Neural cell (in vitro differentiated cells): Measurements from ENCODE around the gene NDFIP2.

Source experiments
- EP300 ChIP-seq: fragments of 450-650 bp; conservative IDR thresholded peaks from 2 replicates; pipeline ENCODE4 v1.6.1; 2014; ENCODE audit warnings: antibody characterized with exemption, mild to moderate bottlenecking, moderate library complexity; ENCODE audit not compliant: poor library complexity, severe bottlenecking
- EZH2 ChIP-seq: fragments of 200-600, 300-800 bp; shearing (Covaris generic), sonication (generic); IDR thresholded peaks from 2 replicates; pipeline ENCODE4 v1.6.1; 2014; ENCODE audit warnings: antibody characterized with exemption, low read length, borderline replicate concordance, mild to moderate bottlenecking; ENCODE audit not compliant: insufficient read depth, poor library complexity, severe bottlenecking
- MXI1 ChIP-seq: fragments of 450-650 bp; conservative IDR thresholded peaks from 2 replicates; pipeline ENCODE4 v1.6.1; 2014; ENCODE audit warnings: antibody characterized with exemption, mild to moderate bottlenecking; ENCODE audit not compliant: poor library complexity, severe bottlenecking
- POLR2AphosphoS5 ChIP-seq: IDR thresholded peaks from 2 replicates; pipeline ENCODE4 v1.6.1; 2012
- RAD21 ChIP-seq: fragments of 450-650 bp; conservative IDR thresholded peaks from 2 replicates; pipeline ENCODE4 v1.6.1; 2014; ENCODE audit warnings: antibody characterized with exemption, mild to moderate bottlenecking, moderate library complexity
- SMC3 ChIP-seq: fragments of 450-650 bp; conservative IDR thresholded peaks from 2 replicates; pipeline ENCODE4 v1.6.1; 2014; ENCODE audit warnings: antibody characterized with exemption, mild to moderate bottlenecking, moderate library complexity; ENCODE audit not compliant: poor library complexity
- TAF1 ChIP-seq: IDR thresholded peaks from 2 replicates; pipeline ENCODE4 v1.6.1; 2012; ENCODE audit warnings: low read depth
- TF ChIP-seq, protein P1 (sequence below): IDR thresholded peaks from 2 replicates; pipeline ENCODE4 v1.6.1; 2012; ENCODE audit warnings: borderline replicate concordance
- TF ChIP-seq, protein P2 (sequence below): fragments of 450-650 bp; IDR thresholded peaks from 2 replicates; pipeline ENCODE4 v1.5.1; 2014; ENCODE audit warnings: antibody characterized with exemption, mild to moderate bottlenecking, moderate library complexity; ENCODE audit not compliant: poor library complexity, severe bottlenecking

- TF ChIP-seq EZH2, result no peak
- TF ChIP-seq, protein P1, sequence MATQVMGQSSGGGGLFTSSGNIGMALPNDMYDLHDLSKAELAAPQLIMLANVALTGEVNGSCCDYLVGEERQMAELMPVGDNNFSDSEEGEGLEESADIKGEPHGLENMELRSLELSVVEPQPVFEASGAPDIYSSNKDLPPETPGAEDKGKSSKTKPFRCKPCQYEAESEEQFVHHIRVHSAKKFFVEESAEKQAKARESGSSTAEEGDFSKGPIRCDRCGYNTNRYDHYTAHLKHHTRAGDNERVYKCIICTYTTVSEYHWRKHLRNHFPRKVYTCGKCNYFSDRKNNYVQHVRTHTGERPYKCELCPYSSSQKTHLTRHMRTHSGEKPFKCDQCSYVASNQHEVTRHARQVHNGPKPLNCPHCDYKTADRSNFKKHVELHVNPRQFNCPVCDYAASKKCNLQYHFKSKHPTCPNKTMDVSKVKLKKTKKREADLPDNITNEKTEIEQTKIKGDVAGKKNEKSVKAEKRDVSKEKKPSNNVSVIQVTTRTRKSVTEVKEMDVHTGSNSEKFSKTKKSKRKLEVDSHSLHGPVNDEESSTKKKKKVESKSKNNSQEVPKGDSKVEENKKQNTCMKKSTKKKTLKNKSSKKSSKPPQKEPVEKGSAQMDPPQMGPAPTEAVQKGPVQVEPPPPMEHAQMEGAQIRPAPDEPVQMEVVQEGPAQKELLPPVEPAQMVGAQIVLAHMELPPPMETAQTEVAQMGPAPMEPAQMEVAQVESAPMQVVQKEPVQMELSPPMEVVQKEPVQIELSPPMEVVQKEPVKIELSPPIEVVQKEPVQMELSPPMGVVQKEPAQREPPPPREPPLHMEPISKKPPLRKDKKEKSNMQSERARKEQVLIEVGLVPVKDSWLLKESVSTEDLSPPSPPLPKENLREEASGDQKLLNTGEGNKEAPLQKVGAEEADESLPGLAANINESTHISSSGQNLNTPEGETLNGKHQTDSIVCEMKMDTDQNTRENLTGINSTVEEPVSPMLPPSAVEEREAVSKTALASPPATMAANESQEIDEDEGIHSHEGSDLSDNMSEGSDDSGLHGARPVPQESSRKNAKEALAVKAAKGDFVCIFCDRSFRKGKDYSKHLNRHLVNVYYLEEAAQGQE, result no peak
- TF ChIP-seq, protein P2, sequence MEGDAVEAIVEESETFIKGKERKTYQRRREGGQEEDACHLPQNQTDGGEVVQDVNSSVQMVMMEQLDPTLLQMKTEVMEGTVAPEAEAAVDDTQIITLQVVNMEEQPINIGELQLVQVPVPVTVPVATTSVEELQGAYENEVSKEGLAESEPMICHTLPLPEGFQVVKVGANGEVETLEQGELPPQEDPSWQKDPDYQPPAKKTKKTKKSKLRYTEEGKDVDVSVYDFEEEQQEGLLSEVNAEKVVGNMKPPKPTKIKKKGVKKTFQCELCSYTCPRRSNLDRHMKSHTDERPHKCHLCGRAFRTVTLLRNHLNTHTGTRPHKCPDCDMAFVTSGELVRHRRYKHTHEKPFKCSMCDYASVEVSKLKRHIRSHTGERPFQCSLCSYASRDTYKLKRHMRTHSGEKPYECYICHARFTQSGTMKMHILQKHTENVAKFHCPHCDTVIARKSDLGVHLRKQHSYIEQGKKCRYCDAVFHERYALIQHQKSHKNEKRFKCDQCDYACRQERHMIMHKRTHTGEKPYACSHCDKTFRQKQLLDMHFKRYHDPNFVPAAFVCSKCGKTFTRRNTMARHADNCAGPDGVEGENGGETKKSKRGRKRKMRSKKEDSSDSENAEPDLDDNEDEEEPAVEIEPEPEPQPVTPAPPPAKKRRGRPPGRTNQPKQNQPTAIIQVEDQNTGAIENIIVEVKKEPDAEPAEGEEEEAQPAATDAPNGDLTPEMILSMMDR, result no peak
- TF ChIP-seq POLR2AphosphoS5, result no peak
- no peak for TF ChIP-seq MXI1
- TF ChIP-seq EP300, result no peak
- no peak for TF ChIP-seq SMC3
- no peak for TF ChIP-seq RAD21
- TF ChIP-seq TAF1, result no peak
Measured at GRCh38 chr13:79492313-79492798, 11.4 kb downstream of the NDFIP2 start.
